H1 (cell line): ENCODE results near the gene PPY. TPM values are rescaled to one million over a fixed set of nuclear protein-coding genes. Genes with fewer than 3 reads are reported as not detected.

Source experiments
- CTCF ChIA-PET: fragments of 300-600 bp; sonication (Branson Sonifier 250); formaldehyde crosslinking; loops from one replicate; lab custom pipeline; 2021; ENCODE audit not compliant: partially characterized antibody; lab: Charles Lee
- POLR2A ChIA-PET: fragments of 300-600 bp; sonication (Branson Sonifier 250); formaldehyde crosslinking; loops from one replicate; lab custom pipeline; 2021; ENCODE audit warnings: inconsistent platforms; ENCODE audit not compliant: partially characterized antibody; lab: Charles Lee
- DNase-seq, 2 experiments: peaks; one replicate each; pipeline versions ENCODE4 v3.0.0 to v3.0.0-alpha.2; 2010 to 2022; ENCODE audit warnings: low spot score in 2 of 2, low read depth in 1 of 2, mixed read lengths in 1 of 2
- FAIRE-seq: peaks from 2 replicates; lab custom pipeline; 2011; peaks lifted over from hg19 to GRCh38; lab: Jason Lieb, UNC
- H2AFZ ChIP-seq: 2 replicates; pipeline ENCODE4 v1.8.1; 2012; ENCODE audit warnings: low read length, inconsistent platforms
- H2AK5ac ChIP-seq: 2 replicates; pipeline ENCODE4 v1.6.1; 2013; ENCODE audit warnings: low read depth, low read length
- H2BK120ac ChIP-seq: replicated peaks from 2 replicates; pipeline ENCODE3; 2013; ENCODE audit warnings: low read depth, low read length, inconsistent platforms
- H2BK12ac ChIP-seq: 2 replicates; pipeline ENCODE4 v1.6.1; 2013; ENCODE audit warnings: low read depth, low read length
- H2BK15ac ChIP-seq: 2 replicates; pipeline ENCODE4 v1.6.1; 2013; ENCODE audit warnings: low read length
- H2BK20ac ChIP-seq: 2 replicates; pipeline ENCODE4 v1.6.1; 2013; ENCODE audit warnings: low read length
- H2BK5ac ChIP-seq: 2 replicates; pipeline ENCODE4 v1.6.1; 2013; ENCODE audit warnings: low read depth, low read length
- H3K14ac ChIP-seq: 2 replicates; pipeline ENCODE4 v1.6.1; 2013; ENCODE audit warnings: inconsistent platforms; ENCODE audit not compliant: insufficient read length
- H3K18ac ChIP-seq: 2 replicates; pipeline ENCODE4 v1.6.1; 2013; ENCODE audit warnings: low read length; ENCODE audit errors: extremely low read depth
- H3K23ac ChIP-seq: 2 replicates; pipeline ENCODE4 v1.6.1; 2013; ENCODE audit warnings: inconsistent platforms; ENCODE audit not compliant: insufficient read length
- H3K23me2 ChIP-seq: 2 replicates; pipeline ENCODE4 v1.6.1; 2013; ENCODE audit warnings: low read depth, low read length
- H3K27ac ChIP-seq: 2 replicates; pipeline ENCODE4 v1.6.1; 2011; ENCODE audit warnings: low read depth, low read length, inconsistent platforms
- H3K27me3 ChIP-seq, 4 experiments: replicated peaks in 1 of 4; 1 replicate in 1 of 4; 2 replicates in 3 of 4; pipeline versions ENCODE4 v1.6.1 to v1.8.1; 2011 to 2013; ENCODE audit warnings: low read length in 3 of 4, mild to moderate bottlenecking in 3 of 4, inconsistent platforms in 2 of 4, mixed read lengths in 2 of 4, moderate library complexity in 1 of 4; ENCODE audit not compliant: control insufficient read depth in 3 of 4, insufficient read depth in 3 of 4; ENCODE audit errors: extremely low read depth in 1 of 4
- H3K36me3 ChIP-seq, 4 experiments: 2 replicates each; pipeline versions ENCODE4 v1.6.1 to v1.8.1; 2011 to 2013; ENCODE audit warnings: mild to moderate bottlenecking in 4 of 4, low read length in 3 of 4, moderate library complexity in 2 of 4, control low read depth in 1 of 4, inconsistent platforms in 1 of 4; ENCODE audit not compliant: insufficient read depth in 4 of 4, control insufficient read depth in 2 of 4
- H3K4ac ChIP-seq: replicated peaks from 2 replicates; pipeline ENCODE3; 2013; ENCODE audit warnings: low read length, low read depth, mixed read lengths, inconsistent platforms; ENCODE audit not compliant: insufficient read length
- H3K4me1 ChIP-seq, 4 experiments: replicated peaks in 1 of 4; 1 replicate in 1 of 4; 2 replicates in 3 of 4; pipeline versions ENCODE4 v1.6.1 to v1.8.1; 2011 to 2013; ENCODE audit warnings: low read length in 3 of 4, inconsistent platforms in 2 of 4, mixed read lengths in 1 of 4; ENCODE audit not compliant: insufficient read depth in 4 of 4, control insufficient read depth in 3 of 4
- H3K4me2 ChIP-seq, 2 experiments: 2 replicates each; pipeline versions ENCODE4 v1.6.1 to v1.8.1; 2011 to 2013; ENCODE audit warnings: low read depth in 2 of 2, low read length in 2 of 2, control low read depth in 1 of 2, inconsistent platforms in 1 of 2, mild to moderate bottlenecking in 1 of 2; ENCODE audit not compliant: insufficient read depth in 1 of 2
- H3K4me3 ChIP-seq, 4 experiments: fragments of 200-600, 300-600 bp in 1 of 4; sonication (generic), shearing (Covaris generic), sonication (Bioruptor Twin) in 1 of 4; 2 replicates each; pipeline versions ENCODE4 v1.5.1 to v1.8.1; 2011 to 2016; ENCODE audit warnings: low read length in 4 of 4, low read depth in 3 of 4, control low read depth in 2 of 4, inconsistent platforms in 2 of 4, mild to moderate bottlenecking in 2 of 4, mixed read lengths in 1 of 4, moderate library complexity in 1 of 4; ENCODE audit not compliant: insufficient read depth in 2 of 4; ENCODE audit errors: extremely low read depth in 1 of 4
- H3K56ac ChIP-seq: replicated peaks from 2 replicates; pipeline ENCODE3; 2013; ENCODE audit warnings: low read depth, mild to moderate bottlenecking, mixed read lengths, low read length, inconsistent platforms; ENCODE audit not compliant: insufficient read length
- H3K79me1 ChIP-seq: 2 replicates; pipeline ENCODE4 v1.6.1; 2013; ENCODE audit warnings: low read depth, low read length, control low read depth
- H3K79me2 ChIP-seq, 2 experiments: 2 replicates each; pipeline versions ENCODE4 v1.6.1 to v1.8.1; 2012 to 2013; ENCODE audit warnings: low read length in 2 of 2, mild to moderate bottlenecking in 2 of 2, inconsistent platforms in 1 of 2; ENCODE audit not compliant: insufficient read depth in 2 of 2, control insufficient read depth in 1 of 2
- H3K9ac ChIP-seq, 4 experiments: replicated peaks in 1 of 4; 1 replicate in 1 of 4; 2 replicates in 3 of 4; pipeline versions ENCODE4 v1.6.1 to v1.8.1; 2011 to 2013; ENCODE audit warnings: low read depth in 3 of 4, low read length in 3 of 4, control low read depth in 2 of 4, mild to moderate bottlenecking in 2 of 4, moderate library complexity in 2 of 4, inconsistent platforms in 1 of 4; ENCODE audit errors: extremely low read depth in 1 of 4
- H3K9me3 ChIP-seq, 2 experiments: 2 replicates each; pipeline versions ENCODE4 v1.6.1 to v1.8.1; 2012 to 2013; ENCODE audit warnings: mild to moderate bottlenecking in 2 of 2, moderate library complexity in 2 of 2, control low read depth in 1 of 2, inconsistent platforms in 1 of 2, low read depth in 1 of 2, low read length in 1 of 2, mixed read lengths in 1 of 2; ENCODE audit not compliant: insufficient read depth in 2 of 2
- H4K20me1 ChIP-seq, 2 experiments: replicated peaks in 1 of 2; 2 replicates each; pipeline versions ENCODE3 to v1.8.1; 2011 to 2013; ENCODE audit warnings: inconsistent platforms in 2 of 2, low read length in 2 of 2, mild to moderate bottlenecking in 1 of 2; ENCODE audit not compliant: insufficient read depth in 2 of 2, control insufficient read depth in 1 of 2
- H4K5ac ChIP-seq: 2 replicates; pipeline ENCODE4 v1.6.1; 2013; ENCODE audit warnings: low read length, low read depth, mixed read lengths, inconsistent platforms; ENCODE audit not compliant: insufficient read length
- H4K8ac ChIP-seq: 2 replicates; pipeline ENCODE4 v1.8.0; 2013; ENCODE audit warnings: mild to moderate bottlenecking, moderate library complexity, low read length, inconsistent platforms; ENCODE audit not compliant: insufficient read depth; ENCODE audit errors: extremely low read depth
- H4K91ac ChIP-seq: replicated peaks from 2 replicates; pipeline ENCODE3; 2013; ENCODE audit warnings: low read length, mixed read lengths, inconsistent platforms; ENCODE audit not compliant: insufficient read length
- ASH2L ChIP-seq: fragments of 200-600, 300-600 bp; sonication (generic); IDR thresholded peaks from one replicate; pipeline ENCODE4 v1.7.1; 2017; ENCODE audit warnings: low read length
- CHD2 ChIP-seq: IDR thresholded peaks from 2 replicates; pipeline ENCODE4 v1.6.1; 2012; ENCODE audit warnings: low read length, improper control_type of control experiment
- CREB1 ChIP-seq: IDR thresholded peaks from 2 replicates; pipeline ENCODE4 v1.6.1; 2012; ENCODE audit warnings: inconsistent platforms
- SIN3A ChIP-seq, 2 experiments: IDR thresholded peaks in 1 of 2; conservative IDR thresholded peaks in 1 of 2; 2 replicates each; pipeline ENCODE4 v1.6.1; 2011 to 2012; ENCODE audit warnings: low read length in 2 of 2, improper control_type of control experiment in 1 of 2, low read depth in 1 of 2, mild to moderate bottlenecking in 1 of 2
- SP4 ChIP-seq: IDR thresholded peaks from 2 replicates; pipeline ENCODE4 v1.6.1; 2012; ENCODE audit warnings: low read length, inconsistent platforms
- SRF ChIP-seq: IDR thresholded peaks from 2 replicates; pipeline ENCODE4 v1.6.1; 2011; ENCODE audit warnings: mild to moderate bottlenecking, low read depth, low read length, moderate library complexity
- WGBS, 2 experiments: shearing (Covaris generic) in 1 of 2; methylation state at CpG; one replicate each; pipeline versions ENCODE4 v1.1.6 to v1.1.7; 2013 to 2015; ENCODE audit warnings: low lambda C conversion rate in 2 of 2, mixed read lengths in 2 of 2, inconsistent platforms in 1 of 2, low coverage in 1 of 2, missing lambda C conversion rate in 1 of 2; ENCODE audit not compliant: insufficient replicate concordance in 2 of 2, insufficient coverage in 1 of 2, insufficient read length in 1 of 2; ENCODE audit errors: extremely low coverage in 1 of 2, missing lambda C conversion rate in 1 of 2; 5-methylcytosine and 5-hydroxymethylcytosine counted together
- polyA plus RNA-seq, 7 experiments: library from polyadenylated mRNA; depleted of rRNA in 3 of 7; stranded (reverse) in 5 of 7; unstranded in 2 of 7; fragments of >200 nt in 5 of 7; fragments of 200-250 nt in 2 of 7; gene quantifications; 1 replicate in 5 of 7; 2 replicates in 1 of 7; 4 replicates in 1 of 7; pipeline versions ENCODE4 v1.2.1 to v1.2.3, GENCODE V29; 2011 to 2013; ENCODE audit warnings: missing spikeins in 2 of 7, mixed read lengths in 2 of 7
- total RNA-seq: library from RNA; stranded (reverse); fragmentation: NEBNext Ultra II Directional; extraction: Animal tissue kit (Norgen Biotek cat#: 25700); gene quantifications from 2 replicates; pipeline ENCODE4 v1.2.1, GENCODE V29; 2021
- TF ChIP-seq, protein P1 (sequence below): IDR thresholded peaks from 2 replicates; pipeline ENCODE4 v1.6.1; 2011; ENCODE audit warnings: low read length, improper control_type of control experiment

PPY gene
- total and polyA plus RNA-seq, 2 of the 8 experiments (the other 6 are each of a cell fraction or from before 2014, with no cell fraction given), result 0.26 TPM; not detected in 1

DNA sequence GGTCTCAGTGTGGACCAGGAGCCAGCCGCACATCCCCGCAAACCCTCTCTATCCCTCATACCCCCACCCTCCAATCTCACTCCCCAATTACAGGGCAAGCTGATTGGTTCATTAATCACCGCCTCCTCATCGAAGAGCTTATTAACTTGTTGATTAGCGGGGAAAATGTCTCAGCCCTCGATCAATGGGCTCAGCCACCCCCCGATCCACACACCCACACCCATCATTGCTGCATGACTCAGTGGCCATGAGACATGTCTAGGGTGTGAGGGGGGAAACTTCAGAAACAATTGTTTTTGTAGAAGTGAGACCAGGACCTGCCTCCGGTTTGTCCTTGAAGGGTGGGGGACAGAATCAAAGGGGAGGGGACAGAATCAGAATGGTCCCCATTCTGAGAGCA is 13.9 kb upstream of the PPY start:
- no peaks in the 10 kb centered on the region for H3K79me1 ChIP-seq
- H4K20me1 ChIP-seq, result no peaks in the 10 kb centered on the region
- no peak overlapping the region for H3K9ac ChIP-seq
- POLR2A ChIA-PET, result interaction anchor here (0.6 to 1.3 kb wide), 2 partner anchors 59 to 217 kb away, joined by 3 read pairs; partner anchors contain the start of gene TMEM101
- H2BK20ac ChIP-seq, result no peak overlapping the region
- H2BK5ac ChIP-seq, result no peak overlapping the region
- CTCF ChIA-PET, result interaction anchor here (0.9 to 2.2 kb wide), 4 partner anchors 9 to 28 kb away, joined by 3 to 6 read pairs (median 3); no protein-coding TSS in a partner anchor
- no peaks in the 10 kb centered on the region for H3K9me3 ChIP-seq
- peaks cover 2 to 25% (median 18%) of the 10 kb centered on the region in 4 experiments; a peak in 5 of 7 replicates for H3K27me3 ChIP-seq
- FAIRE-seq, result no peak
- no peak overlapping the region; the same call in 1 of the 2 replicates for H4K8ac ChIP-seq
- 86% methylated on average over 7 of the region's 8 CpGs; no CpG with 5 or more reads in 1 of the 2 experiments for WGBS, 2 experiments
- H3K14ac ChIP-seq, result no peak overlapping the region
- H2AK5ac ChIP-seq, result no peak overlapping the region
- H3K4ac ChIP-seq, result no peak overlapping the region
- no peak overlapping the region for H3K23ac ChIP-seq
- H3K27ac ChIP-seq, result no peak overlapping the region
- H2AFZ ChIP-seq, result no peak overlapping the region
- H4K5ac ChIP-seq, result no peak overlapping the region
- no peak overlapping the region for H4K91ac ChIP-seq
- no peaks in the 10 kb centered on the region for H3K36me3 ChIP-seq
- no peak for DNase-seq
- no peak overlapping the region for H2BK15ac ChIP-seq
- H3K4me3 ChIP-seq, result no peak overlapping the region
- peaks cover 16% of the 10 kb centered on the region for H3K23me2 ChIP-seq
- H2BK12ac ChIP-seq, result no peak overlapping the region
- H3K56ac ChIP-seq, result no peak overlapping the region
- no peaks in the 10 kb centered on the region for H3K79me2 ChIP-seq
- peaks cover 5 to 15% (median 12%) of the 10 kb centered on the region in 4 experiments for H3K4me1 ChIP-seq
- H3K4me2 ChIP-seq, result no peak overlapping the region
- no peak overlapping the region for H2BK120ac ChIP-seq
- no peak overlapping the region for H3K18ac ChIP-seq
- TF ChIP-seq CHD2, result no peak
- TF ChIP-seq, protein P1, sequence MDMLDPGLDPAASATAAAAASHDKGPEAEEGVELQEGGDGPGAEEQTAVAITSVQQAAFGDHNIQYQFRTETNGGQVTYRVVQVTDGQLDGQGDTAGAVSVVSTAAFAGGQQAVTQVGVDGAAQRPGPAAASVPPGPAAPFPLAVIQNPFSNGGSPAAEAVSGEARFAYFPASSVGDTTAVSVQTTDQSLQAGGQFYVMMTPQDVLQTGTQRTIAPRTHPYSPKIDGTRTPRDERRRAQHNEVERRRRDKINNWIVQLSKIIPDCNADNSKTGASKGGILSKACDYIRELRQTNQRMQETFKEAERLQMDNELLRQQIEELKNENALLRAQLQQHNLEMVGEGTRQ, result no peak
- TF ChIP-seq SRF, result no peak
- TF ChIP-seq ASH2L, result no peak
- no peak for TF ChIP-seq SP4
- no peak for TF ChIP-seq CREB1
- TF ChIP-seq SIN3A (conservative IDR thresholded peaks at IDR 0.05 in 1 of 2, IDR thresholded peaks at IDR 0.05 in 1 of 2; ENCODE audit: low read depth in 1 of 2, low read length in 2 of 2), result no peak
